ENCODE results near the gene FDX1. TPM values are rescaled to one million over a fixed set of nuclear protein-coding genes. Genes with fewer than 3 reads are reported as not detected.
"Not testable (repeated sequence)": the region's sequence is repeated elsewhere in the genome, so short reads cannot be mapped to it uniquely, and the experiment has no call there.

The FDX1 gene
- total RNA-seq, 1 experiment from 2014 or later: 9.1 TPM

- H3K4me1 Mint-ChIP-seq (ENCODE audit: low read depth, unreplicated experiment): peaks cover 5% of the 10 kb centered on the region
- H3K9me3 Mint-ChIP-seq (ENCODE audit: low read depth, unreplicated experiment): no peaks in the 10 kb centered on the region
- DNase-seq: no peak
- H3K27me3 Mint-ChIP-seq (ENCODE audit: unreplicated experiment): no peaks in the 10 kb centered on the region
- TF ChIP-seq CTCF (IDR thresholded peaks at IDR 0.05; ENCODE audit: unreplicated experiment): no peak
- intact Hi-C loops (cut with micrococcal nuclease; ENCODE audit: unreplicated experiment): no loop called here
- H3K4me3 Mint-ChIP-seq (ENCODE audit: low read depth, unreplicated experiment): no peak overlapping the region
- no peaks in the 10 kb centered on the region for H3K36me3 Mint-ChIP-seq (ENCODE audit: insufficient read depth, unreplicated experiment)
- H3K27ac Mint-ChIP-seq (ENCODE audit: unreplicated experiment): no peak overlapping the region
- BruUV-seq (replicated peaks): no TSS peak
- CTCF ChIA-PET: no interaction called here
These were observed 19.1 kb upstream of the FDX1 start for GRCh38 chr11:110410651-110411050.

GRCh38 chr11:110415081-110415480, 14.7 kb upstream of the FDX1 start:
- H3K36me3 Mint-ChIP-seq (ENCODE audit: insufficient read depth, unreplicated experiment): no peaks in the 10 kb centered on the region
- no peak overlapping the region for H3K27ac Mint-ChIP-seq (ENCODE audit: unreplicated experiment)
- no peak overlapping the region for H3K4me3 Mint-ChIP-seq (ENCODE audit: low read depth, unreplicated experiment)
- BruUV-seq (replicated peaks): no TSS peak
- H3K9me3 Mint-ChIP-seq (ENCODE audit: low read depth, unreplicated experiment): no peaks in the 10 kb centered on the region
- TF ChIP-seq CTCF (IDR thresholded peaks at IDR 0.05; ENCODE audit: unreplicated experiment): no peak
- intact Hi-C loops (cut with micrococcal nuclease; ENCODE audit: unreplicated experiment): no loop called here
- H3K27me3 Mint-ChIP-seq (ENCODE audit: unreplicated experiment): no peaks in the 10 kb centered on the region
- DNase-seq: no peak
- CTCF ChIA-PET: no interaction called here
- no peaks in the 10 kb centered on the region for H3K4me1 Mint-ChIP-seq (ENCODE audit: low read depth, unreplicated experiment)

- intact Hi-C loops (cut with micrococcal nuclease; ENCODE audit: unreplicated experiment); H3K27me3 Mint-ChIP-seq (ENCODE audit: unreplicated experiment); BruUV-seq (replicated peaks); CTCF ChIA-PET; DNase-seq; H3K9me3 Mint-ChIP-seq (ENCODE audit: low read depth, unreplicated experiment); H3K36me3 Mint-ChIP-seq (ENCODE audit: insufficient read depth, unreplicated experiment); H3K27ac Mint-ChIP-seq (ENCODE audit: unreplicated experiment); H3K4me3 Mint-ChIP-seq (ENCODE audit: low read depth, unreplicated experiment); H3K4me1 Mint-ChIP-seq (ENCODE audit: low read depth, unreplicated experiment): not testable (repeated sequence)
These were observed 8.1 kb upstream of the FDX1 start for GRCh38 chr11:110421658-110422057.

GRCh38 chr11:110422306-110422905, 7.3 kb upstream of the FDX1 start:
- no peaks in the 10 kb centered on the region for H3K9me3 Mint-ChIP-seq (ENCODE audit: low read depth, unreplicated experiment)
- H3K27me3 Mint-ChIP-seq (ENCODE audit: unreplicated experiment): no peaks in the 10 kb centered on the region
- no peak for TF ChIP-seq CTCF (IDR thresholded peaks at IDR 0.05; ENCODE audit: unreplicated experiment)
- no peak for DNase-seq
- no peaks in the 10 kb centered on the region for H3K4me1 Mint-ChIP-seq (ENCODE audit: low read depth, unreplicated experiment)
- no peaks in the 10 kb centered on the region for H3K36me3 Mint-ChIP-seq (ENCODE audit: insufficient read depth, unreplicated experiment)
- BruUV-seq (replicated peaks): no TSS peak
- CTCF ChIA-PET: no interaction called here
- intact Hi-C loops (cut with micrococcal nuclease; ENCODE audit: unreplicated experiment): no loop called here
- no peak overlapping the region for H3K27ac Mint-ChIP-seq (ENCODE audit: unreplicated experiment)
- H3K4me3 Mint-ChIP-seq (ENCODE audit: low read depth, unreplicated experiment): no peak overlapping the region

- H3K27me3 Mint-ChIP-seq (ENCODE audit: unreplicated experiment): no peaks in the 10 kb centered on the region
- H3K9me3 Mint-ChIP-seq (ENCODE audit: low read depth, unreplicated experiment): no peaks in the 10 kb centered on the region
- H3K4me1 Mint-ChIP-seq (ENCODE audit: low read depth, unreplicated experiment): no peaks in the 10 kb centered on the region
- no peak overlapping the region for H3K4me3 Mint-ChIP-seq (ENCODE audit: low read depth, unreplicated experiment)
- no peak for TF ChIP-seq CTCF (IDR thresholded peaks at IDR 0.05; ENCODE audit: unreplicated experiment)
- no TSS peak for BruUV-seq (replicated peaks)
- DNase-seq: no peak
- H3K27ac Mint-ChIP-seq (ENCODE audit: unreplicated experiment): no peak overlapping the region
- H3K36me3 Mint-ChIP-seq (ENCODE audit: insufficient read depth, unreplicated experiment): peaks cover 4% of the 10 kb centered on the region
- intact Hi-C loops (cut with micrococcal nuclease; ENCODE audit: unreplicated experiment): no loop called here
- CTCF ChIA-PET: no interaction called here
These were observed 4.8 kb upstream of the FDX1 start for GRCh38 chr11:110424775-110425444.
